ENCODE results near the gene WWTR1. TPM values are rescaled to one million over a fixed set of nuclear protein-coding genes. Genes with fewer than 3 reads are reported as not detected.

WWTR1 gene
- total RNA-seq, 1 donor from 2014 or later, result 6.1 TPM

- DNase-seq (ENCODE audit: low spot score in 2 of 2) (no peak), FAIRE-seq (no peak)
Observed at GRCh38 chr3:149575213-149575960, 82.4 kb downstream of the WWTR1 start.

GRCh38 chr3:149572796-149573414, 84.9 kb downstream of the WWTR1 start:
- DNase-seq (ENCODE audit: low spot score in 2 of 2) (no peak), FAIRE-seq (no peak)

GRCh38 chr3:149571381-149571780, 86.4 kb downstream of the WWTR1 start:
- FAIRE-seq (no peak), DNase-seq (ENCODE audit: low spot score in 2 of 2) (no peak)

- no peak for DNase-seq (ENCODE audit: low spot score in 2 of 2)
- FAIRE-seq, result no peak
Observed at GRCh38 chr3:149570016-149570415, 87.8 kb downstream of the WWTR1 start.

- FAIRE-seq, result no peak
- no peak for DNase-seq (ENCODE audit: low spot score in 2 of 2)
Observed at GRCh38 chr3:149567381-149567780, 90.4 kb downstream of the WWTR1 start.

GRCh38 chr3:149566292-149566975, 91.4 kb downstream of the WWTR1 start:
- FAIRE-seq, result no peak
- no peak for DNase-seq (ENCODE audit: low spot score in 2 of 2)

GRCh38 chr3:149564079-149564478, 93.7 kb downstream of the WWTR1 start:
- no peak for DNase-seq (ENCODE audit: low spot score in 2 of 2)
- FAIRE-seq, result no peak

- no peak for FAIRE-seq
- no peak for DNase-seq (ENCODE audit: low spot score in 2 of 2)
Observed at GRCh38 chr3:149563114-149563513, 94.7 kb downstream of the WWTR1 start.

GRCh38 chr3:149560617-149561016, 97.2 kb downstream of the WWTR1 start:
- DNase-seq (ENCODE audit: low spot score in 2 of 2), result no peak
- no peak for FAIRE-seq

- DNase-seq (ENCODE audit: low spot score in 2 of 2) (no peak), FAIRE-seq (no peak)
Observed at GRCh38 chr3:149560001-149560400, 97.8 kb downstream of the WWTR1 start.

GRCh38 chr3:149559525-149559924, 98.3 kb downstream of the WWTR1 start:
- FAIRE-seq, result no peak
- no peak for DNase-seq (ENCODE audit: low spot score in 2 of 2)

GRCh38 chr3:149555927-149556326, 101.9 kb downstream of the WWTR1 start:
- FAIRE-seq, result no peak
- no peak for DNase-seq (ENCODE audit: low spot score in 2 of 2)

- DNase-seq (ENCODE audit: low spot score in 2 of 2), result no peak
- no peak for FAIRE-seq
Observed at GRCh38 chr3:149554826-149555225, 103.0 kb downstream of the WWTR1 start.

GRCh38 chr3:149553781-149554451, 103.9 kb downstream of the WWTR1 start:
- FAIRE-seq (no peak), DNase-seq (ENCODE audit: low spot score in 2 of 2) (no peak)

- DNase-seq (ENCODE audit: low spot score in 2 of 2) (no peak), FAIRE-seq (no peak)
Observed at GRCh38 chr3:149552700-149553099, 105.1 kb downstream of the WWTR1 start.

GRCh38 chr3:149551500-149551899, 106.3 kb downstream of the WWTR1 start:
- FAIRE-seq (no peak), DNase-seq (ENCODE audit: low spot score in 2 of 2) (no peak)

- no peak for FAIRE-seq
- no peak for DNase-seq (ENCODE audit: low spot score in 2 of 2)
Observed at GRCh38 chr3:149548669-149549065, 109.2 kb downstream of the WWTR1 start.

- FAIRE-seq, result no peak
- DNase-seq (ENCODE audit: low spot score in 2 of 2), result no peak
Observed at GRCh38 chr3:149547954-149548668, 109.7 kb downstream of the WWTR1 start.

GRCh38 chr3:149547413-149547812, 110.4 kb downstream of the WWTR1 start:
- FAIRE-seq (no peak), DNase-seq (ENCODE audit: low spot score in 2 of 2) (no peak)

- DNase-seq (ENCODE audit: low spot score in 2 of 2) (no peak), FAIRE-seq (no peak)
Observed at GRCh38 chr3:149545049-149545448, 112.8 kb downstream of the WWTR1 start.
